GM19240 (cell line): Measurements from ENCODE around the gene ARPP19.
"Not testable (repeated sequence)": the region's sequence is repeated elsewhere in the genome, so short reads cannot be mapped to it uniquely, and the experiment has no call there.

Source experiments
- DNase-seq: peaks from one replicate; pipeline ENCODE4 v3.0.0; 2011; ENCODE audit warnings: low spot score; ENCODE audit not compliant: insufficient read length

The ARPP19 gene

GRCh38 chr15:52551762-52552161, 17.1 kb downstream of the ARPP19 start:
- DNase-seq = no peak

DNA sequence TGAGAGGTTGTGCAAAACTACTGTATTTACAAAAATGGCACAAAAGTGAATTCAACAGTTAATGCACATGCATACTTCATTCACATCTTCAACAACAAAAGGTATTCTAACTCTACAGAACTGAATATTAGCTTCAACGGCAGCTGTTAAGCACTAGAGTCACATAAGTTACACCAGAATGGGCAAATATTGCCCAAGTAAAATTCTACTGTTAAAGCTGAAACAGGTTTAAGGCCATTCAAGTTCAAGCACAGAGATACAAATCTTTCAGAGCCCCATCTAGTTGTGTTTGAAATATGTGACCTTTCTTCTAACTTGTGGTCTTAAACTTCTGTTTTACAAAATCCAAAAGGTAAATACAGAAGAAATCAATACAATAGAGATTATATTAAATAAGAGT, 17.6 kb downstream of the ARPP19 start:
- DNase-seq = not testable (repeated sequence)

GRCh38 chr15:52546031-52546751, 22.6 kb downstream of the ARPP19 start:
- DNase-seq = no peak

- no peak for DNase-seq
These were observed 28.3 kb downstream of the ARPP19 start for GRCh38 chr15:52540374-52541012.

DNA sequence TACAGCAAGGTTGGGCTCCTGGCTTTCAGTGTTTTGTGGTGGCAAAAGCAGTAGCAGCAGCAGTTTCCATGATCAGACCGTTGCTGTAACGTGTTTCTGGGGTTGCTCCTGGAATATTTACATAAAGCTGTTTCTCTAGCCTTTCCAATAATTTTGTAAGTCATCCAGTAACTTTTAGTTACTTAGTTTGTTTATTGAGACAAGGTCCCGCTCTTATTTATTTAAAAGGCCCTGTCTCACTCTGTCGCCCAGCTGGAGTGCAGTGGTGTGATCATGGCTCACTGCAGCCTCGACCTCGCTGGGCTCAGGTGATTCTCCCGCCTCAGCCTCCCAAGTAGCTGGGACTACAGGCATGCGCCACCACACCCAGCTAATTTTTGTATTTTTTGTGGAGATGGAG, 31.4 kb downstream of the ARPP19 start:
- DNase-seq = no peak

DNA sequence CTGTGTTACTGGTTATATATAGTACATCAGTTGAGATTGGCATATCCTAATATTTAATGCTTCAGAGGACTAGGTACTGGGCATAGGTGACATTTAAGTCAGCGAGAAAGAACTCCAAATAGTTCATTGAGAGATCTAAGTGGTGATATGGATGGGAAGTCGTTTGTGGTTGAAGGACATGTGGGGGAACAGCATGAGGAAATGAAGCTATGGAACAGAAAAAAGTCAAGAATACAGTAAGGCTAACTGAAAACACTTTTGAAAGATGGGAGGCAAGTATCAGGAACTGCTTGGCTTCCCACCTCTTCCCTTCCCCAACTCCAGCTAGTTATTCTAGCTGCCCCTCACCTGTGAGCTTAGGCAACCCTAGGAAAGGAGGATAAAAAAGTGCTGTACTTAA, 36.4 kb downstream of the ARPP19 start:
- no peak for DNase-seq

- DNase-seq = no peak
These were observed 38.9 kb downstream of the ARPP19 start for GRCh38 chr15:52529940-52530339.

DNA sequence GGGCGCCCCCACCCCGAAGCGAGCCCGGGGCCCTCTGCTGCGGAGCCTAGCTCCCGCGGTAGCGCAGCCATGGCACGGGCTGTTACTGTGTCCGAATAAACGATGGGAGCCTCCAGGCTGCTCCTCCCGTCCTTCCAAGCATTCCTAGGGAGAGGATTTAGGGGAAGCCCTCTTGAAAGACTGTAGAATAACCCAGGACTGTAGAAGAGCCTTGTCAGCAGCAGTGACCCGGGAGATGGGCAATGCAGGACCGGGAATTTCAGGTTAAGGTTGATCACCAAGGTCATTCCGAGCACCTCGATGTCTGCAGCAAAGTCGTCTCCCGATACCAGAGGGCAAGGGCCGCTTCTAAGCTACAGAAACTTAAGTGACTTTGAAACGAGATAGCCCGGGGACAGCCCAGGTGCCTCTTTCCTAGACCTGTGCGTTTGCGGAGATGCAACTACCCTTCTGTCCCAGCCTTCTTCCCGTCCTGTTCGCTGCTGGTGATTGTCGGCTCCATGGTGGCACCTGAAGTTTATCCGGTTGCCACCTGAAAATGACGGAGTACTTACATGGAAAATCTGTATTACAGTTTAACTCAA, 39.4 kb downstream of the ARPP19 start:
- no peak for DNase-seq

GRCh38 chr15:52528564-52529340, 40.1 kb downstream of the ARPP19 start, which contains the start of gene MYO5A:
Gene MYO5A, minus strand, starts transcription at chr15:52528880. Its CDS starts 74 bp downstream, at chr15:52528806.
- peak; percentile 59 for DNase-seq

DNA sequence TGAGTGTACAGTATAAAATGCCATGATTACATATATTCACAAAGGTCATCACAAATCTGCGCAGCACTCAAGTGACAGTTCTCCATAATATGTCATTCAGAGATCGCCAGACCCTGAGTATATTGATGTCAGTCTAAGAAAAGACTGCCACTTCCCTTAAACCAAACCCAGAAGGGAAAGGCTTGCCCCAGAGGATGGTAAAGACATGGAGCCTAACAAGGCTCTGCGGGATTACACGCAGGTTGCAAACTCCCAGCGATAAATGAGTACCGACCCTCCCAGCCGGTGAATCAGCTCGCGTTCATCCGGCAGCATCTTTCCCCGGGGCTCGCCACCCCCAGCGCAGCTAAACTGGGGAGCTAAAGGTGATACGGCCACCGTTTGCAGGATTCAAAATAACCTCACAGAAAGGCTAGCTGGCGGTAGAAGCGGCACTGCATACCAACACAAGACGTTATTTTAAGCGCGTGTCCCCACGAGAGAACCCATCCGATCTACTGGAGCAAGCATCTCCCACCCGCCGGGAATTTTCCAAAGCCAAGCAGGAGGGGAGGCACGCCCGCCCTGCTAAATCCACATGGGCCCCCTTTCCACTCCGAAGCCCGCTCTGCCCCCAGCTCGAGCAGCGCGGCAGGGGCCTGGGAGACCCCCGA, 40.8 kb downstream of the ARPP19 start:
- DNase-seq = no peak

DNA sequence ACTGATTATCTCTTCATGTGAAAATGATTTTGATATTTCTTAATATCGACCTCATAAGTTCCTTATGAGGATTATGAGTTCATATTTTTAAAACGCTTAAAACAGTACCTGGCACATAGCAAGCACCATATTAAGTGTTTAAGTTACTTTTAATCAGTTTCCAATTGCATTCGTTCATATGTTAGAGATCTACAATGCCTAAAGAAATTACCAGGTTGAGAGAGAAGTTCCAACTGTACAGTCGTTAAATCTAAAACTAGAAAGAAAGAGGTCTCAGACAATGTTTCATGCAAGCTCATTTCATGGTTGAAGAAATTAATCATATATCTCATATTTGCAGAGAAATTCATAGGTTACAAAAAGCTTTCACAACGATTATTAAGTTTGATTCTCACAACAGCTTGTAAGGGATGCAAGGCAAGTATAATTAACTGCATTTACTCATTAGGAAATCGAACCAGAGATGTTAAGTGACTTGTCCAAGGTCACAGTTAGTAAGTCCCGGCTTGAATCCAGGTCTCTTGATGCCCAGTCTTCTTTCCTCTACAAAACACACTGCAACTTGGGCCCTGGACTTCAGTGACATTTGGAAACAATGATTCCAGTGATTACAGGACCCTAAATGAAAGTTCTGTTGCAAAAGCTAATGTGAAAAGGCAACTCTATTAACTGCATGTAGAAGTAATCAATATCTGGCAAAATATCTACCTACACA, 41.5 kb downstream of the ARPP19 start:
- DNase-seq = no peak

- no peak for DNase-seq
These were observed 44.4 kb downstream of the ARPP19 start for GRCh38 chr15:52524223-52525136.

- no peak for DNase-seq
These were observed 45.2 kb downstream of the ARPP19 start for GRCh38 chr15:52523647-52524046.

DNA sequence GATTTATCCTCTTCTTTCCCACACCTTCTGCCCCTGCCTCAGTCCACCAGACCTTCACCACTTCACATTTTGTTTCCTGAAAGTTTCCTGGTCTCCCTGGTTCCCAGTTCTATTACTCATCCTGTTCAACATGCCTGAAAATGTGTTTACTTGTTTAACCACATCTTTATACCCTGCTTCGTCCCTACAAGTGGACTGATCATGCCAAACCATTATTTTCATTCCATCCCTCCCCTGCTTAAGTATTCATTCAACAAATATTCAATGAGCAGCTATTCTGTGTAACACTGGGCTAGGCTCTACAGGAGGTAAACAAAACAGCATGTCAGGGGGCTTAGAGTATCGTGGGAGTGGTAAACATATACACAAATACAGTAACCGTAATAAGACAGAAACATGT, 45.6 kb downstream of the ARPP19 start:
- no peak for DNase-seq

- no peak for DNase-seq
These were observed 47.1 kb downstream of the ARPP19 start for GRCh38 chr15:52521682-52522081.

DNA sequence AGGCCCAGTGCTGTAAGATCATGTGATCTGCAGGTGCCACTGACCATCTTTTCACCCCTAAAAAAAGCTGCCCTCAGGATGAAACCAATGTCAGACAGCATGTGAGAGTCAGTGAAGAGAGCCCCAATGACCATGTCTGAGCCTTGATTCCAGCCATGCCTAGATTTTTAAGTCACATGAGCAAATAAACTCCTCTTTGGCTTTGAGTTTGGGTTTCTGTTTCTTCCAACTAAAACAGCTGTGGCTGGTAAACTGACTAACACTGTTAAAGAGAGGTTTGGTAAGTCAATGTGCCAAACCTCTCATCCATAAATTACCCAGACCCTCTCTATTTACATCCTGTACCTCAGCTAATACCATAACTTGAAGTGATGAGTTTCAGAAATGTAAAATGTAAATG, 48.4 kb downstream of the ARPP19 start:
- no peak for DNase-seq

- DNase-seq = no peak
These were observed 50.1 kb downstream of the ARPP19 start for GRCh38 chr15:52518487-52519371.

DNA sequence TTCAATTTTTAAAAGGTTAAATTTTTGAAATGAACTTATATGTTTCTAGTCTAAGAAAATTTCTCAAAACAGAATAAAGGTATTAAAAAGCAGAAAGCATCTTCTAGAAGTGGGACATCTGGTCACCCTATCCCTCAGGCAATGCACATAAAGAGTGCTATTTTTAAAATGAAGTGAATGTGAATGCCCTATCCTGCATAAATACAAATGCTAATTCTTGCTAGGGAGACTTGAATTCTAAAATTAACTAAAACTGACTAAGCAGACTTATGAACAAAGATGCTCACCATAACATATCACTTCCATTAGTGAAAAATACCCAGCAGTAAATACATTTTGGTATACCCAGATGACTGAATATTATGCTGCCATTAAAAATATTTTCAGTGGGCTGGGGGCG, 51.8 kb downstream of the ARPP19 start:
- no peak for DNase-seq

GRCh38 chr15:52515343-52515742, 53.5 kb downstream of the ARPP19 start:
- no peak for DNase-seq
